HepG2 (cell line): ENCODE results near the gene CYP4F22. TPM values are rescaled to one million over a fixed set of nuclear protein-coding genes. Genes with fewer than 3 reads are reported as not detected.

Experiments used
- ARNTL ChIP-seq: sonication (generic); formaldehyde crosslinking; IDR thresholded peaks from 2 replicates; pipeline ENCODE4 v1.4.0; 2020; ENCODE audit warnings: mild to moderate bottlenecking, missing genetic modification reagents
- FOXJ3 ChIP-seq: sonication (generic); formaldehyde crosslinking; IDR thresholded peaks from 2 replicates; pipeline ENCODE4 v1.4.0; 2020; ENCODE audit warnings: missing genetic modification reagents, mild to moderate bottlenecking, borderline replicate concordance
- FOXK2 ChIP-seq: fragments of 450-650 bp; IDR thresholded peaks from 2 replicates; pipeline ENCODE4 v1.6.1; 2016
- HMG20B ChIP-seq: conservative IDR thresholded peaks from 2 replicates; pipeline ENCODE4 v1.6.1; 2016; ENCODE audit warnings: missing genetic modification reagents, missing compliant biosample characterization
- PPARG ChIP-seq: conservative IDR thresholded peaks from 2 replicates; pipeline ENCODE4 v1.6.1; 2016; ENCODE audit warnings: missing biosample characterization, missing genetic modification reagents
- ZBTB1 ChIP-seq: sonication (generic); formaldehyde crosslinking; IDR thresholded peaks from 2 replicates; pipeline ENCODE4 v1.4.0; 2020; ENCODE audit warnings: missing genetic modification reagents, borderline replicate concordance
- ZNF367 ChIP-seq: sonication (generic); formaldehyde crosslinking; IDR thresholded peaks from 2 replicates; pipeline ENCODE4 v1.4.0; 2020; ENCODE audit warnings: missing genetic modification reagents, borderline replicate concordance
- ZNF572 ChIP-seq: sonication (generic); formaldehyde crosslinking; IDR thresholded peaks from 2 replicates; pipeline ENCODE4 v1.5.1; 2020; ENCODE audit warnings: mild to moderate bottlenecking, missing genetic modification reagents
- ZNF782 ChIP-seq: sonication (generic); formaldehyde crosslinking; IDR thresholded peaks from 2 replicates; pipeline ENCODE4 v1.4.0; 2020; ENCODE audit warnings: missing genetic modification reagents, mild to moderate bottlenecking, borderline replicate concordance
- ZNF816 ChIP-seq: sonication (generic); formaldehyde crosslinking; IDR thresholded peaks from 2 replicates; pipeline ENCODE4 v1.8.0; 2022; ENCODE audit warnings: missing genetic modification reagents, mild to moderate bottlenecking, borderline replicate concordance
- polyA plus RNA-seq, 8 experiments: library from polyadenylated mRNA; depleted of rRNA in 3 of 8; stranded (reverse) in 7 of 8; unstranded in 1 of 8; fragments of >200 nt; fragmentation: Illumina TruSeq in 4 of 8; extraction: Trizol in 4 of 8; gene quantifications; 2 replicates each; pipeline versions ENCODE4 v1.2.1 to v1.2.3, GENCODE V29; 2011 to 2016; ENCODE audit warnings: low read depth in 4 of 8, missing spikeins in 1 of 8, mixed read lengths in 1 of 8; ENCODE audit not compliant: insufficient read depth in 1 of 8
- total RNA-seq, 5 experiments: library from RNA; depleted of rRNA; stranded (reverse); fragments of >200 nt; fragmentation: Illumina TruSeq; extraction: Trizol; gene quantifications; 2 replicates each; pipeline ENCODE4 v1.2.3, GENCODE V29; 2016; ENCODE audit warnings: low read depth in 1 of 5
- TF ChIP-seq, protein P1 (sequence below): sonication (generic); formaldehyde crosslinking; IDR thresholded peaks from 2 replicates; pipeline ENCODE4 v1.4.0; 2020; ENCODE audit warnings: mild to moderate bottlenecking, missing genetic modification reagents
- TF ChIP-seq, protein P2 (sequence below): sonication (generic); formaldehyde crosslinking; IDR thresholded peaks from 2 replicates; pipeline ENCODE4 v1.4.0; 2020; ENCODE audit warnings: missing genetic modification reagents
- TF ChIP-seq, protein P3 (sequence below): sonication (generic); formaldehyde crosslinking; IDR thresholded peaks from 2 replicates; pipeline ENCODE4 v1.5.1; 2020; ENCODE audit warnings: mild to moderate bottlenecking, missing genetic modification reagents, borderline replicate concordance
- TF ChIP-seq, protein P4 (sequence below): IDR thresholded peaks from 2 replicates; pipeline ENCODE4 v1.6.1; 2012; ENCODE audit warnings: low read depth, low read length, improper control_type of control experiment
- TF ChIP-seq, protein P5 (sequence below): sonication (generic); formaldehyde crosslinking; IDR thresholded peaks from 2 replicates; pipeline ENCODE4 v1.5.1; 2020; ENCODE audit warnings: missing genetic modification reagents, mild to moderate bottlenecking, borderline replicate concordance

The CYP4F22 gene
- total and polyA plus RNA-seq, 2 of the 13 experiments (the other 11 are each of a cell fraction or from before 2014, with no cell fraction given): 0.05 TPM; not detected in 1

DNA sequence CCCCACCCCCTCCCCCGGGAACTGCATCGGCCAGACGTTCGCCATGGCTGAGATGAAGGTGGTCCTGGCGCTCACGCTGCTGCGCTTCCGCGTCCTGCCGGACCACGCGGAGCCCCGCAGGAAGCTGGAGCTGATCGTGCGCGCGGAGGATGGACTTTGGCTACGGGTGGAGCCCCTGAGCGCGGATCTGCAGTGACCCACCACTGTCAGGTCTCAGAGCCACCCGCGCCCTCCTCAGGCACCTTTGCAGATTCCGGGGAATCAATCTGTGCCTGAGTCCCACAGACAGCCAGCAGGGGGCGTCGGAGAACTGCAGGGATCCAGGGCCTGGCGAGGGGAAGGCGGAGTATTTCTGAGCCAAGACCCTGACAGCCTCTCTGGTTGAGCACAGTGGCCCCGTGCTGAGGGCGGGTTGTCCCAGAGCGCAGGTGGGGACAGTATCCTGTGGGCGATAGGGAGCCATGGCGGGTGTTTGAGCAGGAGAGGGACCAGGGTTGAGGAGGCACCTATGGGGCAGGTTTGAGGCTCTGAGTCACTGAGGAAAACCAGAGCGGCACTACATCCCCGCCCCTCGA is 76.3 kb downstream of the CYP4F22 start (continued):
- TF ChIP-seq, protein P1, sequence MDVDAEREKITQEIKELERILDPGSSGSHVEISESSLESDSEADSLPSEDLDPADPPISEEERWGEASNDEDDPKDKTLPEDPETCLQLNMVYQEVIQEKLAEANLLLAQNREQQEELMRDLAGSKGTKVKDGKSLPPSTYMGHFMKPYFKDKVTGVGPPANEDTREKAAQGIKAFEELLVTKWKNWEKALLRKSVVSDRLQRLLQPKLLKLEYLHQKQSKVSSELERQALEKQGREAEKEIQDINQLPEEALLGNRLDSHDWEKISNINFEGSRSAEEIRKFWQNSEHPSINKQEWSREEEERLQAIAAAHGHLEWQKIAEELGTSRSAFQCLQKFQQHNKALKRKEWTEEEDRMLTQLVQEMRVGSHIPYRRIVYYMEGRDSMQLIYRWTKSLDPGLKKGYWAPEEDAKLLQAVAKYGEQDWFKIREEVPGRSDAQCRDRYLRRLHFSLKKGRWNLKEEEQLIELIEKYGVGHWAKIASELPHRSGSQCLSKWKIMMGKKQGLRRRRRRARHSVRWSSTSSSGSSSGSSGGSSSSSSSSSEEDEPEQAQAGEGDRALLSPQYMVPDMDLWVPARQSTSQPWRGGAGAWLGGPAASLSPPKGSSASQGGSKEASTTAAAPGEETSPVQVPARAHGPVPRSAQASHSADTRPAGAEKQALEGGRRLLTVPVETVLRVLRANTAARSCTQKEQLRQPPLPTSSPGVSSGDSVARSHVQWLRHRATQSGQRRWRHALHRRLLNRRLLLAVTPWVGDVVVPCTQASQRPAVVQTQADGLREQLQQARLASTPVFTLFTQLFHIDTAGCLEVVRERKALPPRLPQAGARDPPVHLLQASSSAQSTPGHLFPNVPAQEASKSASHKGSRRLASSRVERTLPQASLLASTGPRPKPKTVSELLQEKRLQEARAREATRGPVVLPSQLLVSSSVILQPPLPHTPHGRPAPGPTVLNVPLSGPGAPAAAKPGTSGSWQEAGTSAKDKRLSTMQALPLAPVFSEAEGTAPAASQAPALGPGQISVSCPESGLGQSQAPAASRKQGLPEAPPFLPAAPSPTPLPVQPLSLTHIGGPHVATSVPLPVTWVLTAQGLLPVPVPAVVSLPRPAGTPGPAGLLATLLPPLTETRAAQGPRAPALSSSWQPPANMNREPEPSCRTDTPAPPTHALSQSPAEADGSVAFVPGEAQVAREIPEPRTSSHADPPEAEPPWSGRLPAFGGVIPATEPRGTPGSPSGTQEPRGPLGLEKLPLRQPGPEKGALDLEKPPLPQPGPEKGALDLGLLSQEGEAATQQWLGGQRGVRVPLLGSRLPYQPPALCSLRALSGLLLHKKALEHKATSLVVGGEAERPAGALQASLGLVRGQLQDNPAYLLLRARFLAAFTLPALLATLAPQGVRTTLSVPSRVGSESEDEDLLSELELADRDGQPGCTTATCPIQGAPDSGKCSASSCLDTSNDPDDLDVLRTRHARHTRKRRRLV (CRISPR knock-in tag): no peak
- TF ChIP-seq, protein P2, sequence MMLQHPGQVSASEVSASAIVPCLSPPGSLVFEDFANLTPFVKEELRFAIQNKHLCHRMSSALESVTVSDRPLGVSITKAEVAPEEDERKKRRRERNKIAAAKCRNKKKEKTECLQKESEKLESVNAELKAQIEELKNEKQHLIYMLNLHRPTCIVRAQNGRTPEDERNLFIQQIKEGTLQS (CRISPR knock-in tag): no peak
- TF ChIP-seq, protein P3, sequence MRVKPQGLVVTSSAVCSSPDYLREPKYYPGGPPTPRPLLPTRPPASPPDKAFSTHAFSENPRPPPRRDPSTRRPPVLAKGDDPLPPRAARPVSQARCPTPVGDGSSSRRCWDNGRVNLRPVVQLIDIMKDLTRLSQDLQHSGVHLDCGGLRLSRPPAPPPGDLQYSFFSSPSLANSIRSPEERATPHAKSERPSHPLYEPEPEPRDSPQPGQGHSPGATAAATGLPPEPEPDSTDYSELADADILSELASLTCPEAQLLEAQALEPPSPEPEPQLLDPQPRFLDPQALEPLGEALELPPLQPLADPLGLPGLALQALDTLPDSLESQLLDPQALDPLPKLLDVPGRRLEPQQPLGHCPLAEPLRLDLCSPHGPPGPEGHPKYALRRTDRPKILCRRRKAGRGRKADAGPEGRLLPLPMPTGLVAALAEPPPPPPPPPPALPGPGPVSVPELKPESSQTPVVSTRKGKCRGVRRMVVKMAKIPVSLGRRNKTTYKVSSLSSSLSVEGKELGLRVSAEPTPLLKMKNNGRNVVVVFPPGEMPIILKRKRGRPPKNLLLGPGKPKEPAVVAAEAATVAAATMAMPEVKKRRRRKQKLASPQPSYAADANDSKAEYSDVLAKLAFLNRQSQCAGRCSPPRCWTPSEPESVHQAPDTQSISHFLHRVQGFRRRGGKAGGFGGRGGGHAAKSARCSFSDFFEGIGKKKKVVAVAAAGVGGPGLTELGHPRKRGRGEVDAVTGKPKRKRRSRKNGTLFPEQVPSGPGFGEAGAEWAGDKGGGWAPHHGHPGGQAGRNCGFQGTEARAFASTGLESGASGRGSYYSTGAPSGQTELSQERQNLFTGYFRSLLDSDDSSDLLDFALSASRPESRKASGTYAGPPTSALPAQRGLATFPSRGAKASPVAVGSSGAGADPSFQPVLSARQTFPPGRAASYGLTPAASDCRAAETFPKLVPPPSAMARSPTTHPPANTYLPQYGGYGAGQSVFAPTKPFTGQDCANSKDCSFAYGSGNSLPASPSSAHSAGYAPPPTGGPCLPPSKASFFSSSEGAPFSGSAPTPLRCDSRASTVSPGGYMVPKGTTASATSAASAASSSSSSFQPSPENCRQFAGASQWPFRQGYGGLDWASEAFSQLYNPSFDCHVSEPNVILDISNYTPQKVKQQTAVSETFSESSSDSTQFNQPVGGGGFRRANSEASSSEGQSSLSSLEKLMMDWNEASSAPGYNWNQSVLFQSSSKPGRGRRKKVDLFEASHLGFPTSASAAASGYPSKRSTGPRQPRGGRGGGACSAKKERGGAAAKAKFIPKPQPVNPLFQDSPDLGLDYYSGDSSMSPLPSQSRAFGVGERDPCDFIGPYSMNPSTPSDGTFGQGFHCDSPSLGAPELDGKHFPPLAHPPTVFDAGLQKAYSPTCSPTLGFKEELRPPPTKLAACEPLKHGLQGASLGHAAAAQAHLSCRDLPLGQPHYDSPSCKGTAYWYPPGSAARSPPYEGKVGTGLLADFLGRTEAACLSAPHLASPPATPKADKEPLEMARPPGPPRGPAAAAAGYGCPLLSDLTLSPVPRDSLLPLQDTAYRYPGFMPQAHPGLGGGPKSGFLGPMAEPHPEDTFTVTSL: no peak
- TF ChIP-seq ZBTB1 (CRISPR knock-in tag) (no peak), PPARG (CRISPR knock-in tag) (no peak), HMG20B (CRISPR knock-in tag) (no peak), ARNTL (no peak), ZNF367 (CRISPR knock-in tag) (no peak), FOXJ3 (CRISPR knock-in tag) (no peak), FOXK2 (no peak), ZNF572 (CRISPR knock-in tag) (no peak), ZNF816 (CRISPR knock-in tag) (no peak), ZNF782 (CRISPR knock-in tag) (no peak)
- TF ChIP-seq, protein P4, sequence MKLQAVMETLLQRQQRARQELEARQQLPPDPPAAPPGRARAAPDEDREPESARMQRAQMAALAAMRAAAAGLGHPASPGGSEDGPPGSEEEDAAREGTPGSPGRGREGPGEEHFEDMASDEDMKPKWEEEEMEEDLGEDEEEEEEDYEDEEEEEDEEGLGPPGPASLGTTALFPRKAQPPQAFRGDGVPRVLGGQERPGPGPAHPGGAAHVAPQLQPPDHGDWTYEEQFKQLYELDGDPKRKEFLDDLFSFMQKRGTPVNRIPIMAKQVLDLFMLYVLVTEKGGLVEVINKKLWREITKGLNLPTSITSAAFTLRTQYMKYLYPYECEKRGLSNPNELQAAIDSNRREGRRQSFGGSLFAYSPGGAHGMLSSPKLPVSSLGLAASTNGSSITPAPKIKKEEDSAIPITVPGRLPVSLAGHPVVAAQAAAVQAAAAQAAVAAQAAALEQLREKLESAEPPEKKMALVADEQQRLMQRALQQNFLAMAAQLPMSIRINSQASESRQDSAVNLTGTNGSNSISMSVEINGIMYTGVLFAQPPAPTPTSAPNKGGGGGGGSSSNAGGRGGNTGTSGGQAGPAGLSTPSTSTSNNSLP: no peak
- TF ChIP-seq, protein P5, sequence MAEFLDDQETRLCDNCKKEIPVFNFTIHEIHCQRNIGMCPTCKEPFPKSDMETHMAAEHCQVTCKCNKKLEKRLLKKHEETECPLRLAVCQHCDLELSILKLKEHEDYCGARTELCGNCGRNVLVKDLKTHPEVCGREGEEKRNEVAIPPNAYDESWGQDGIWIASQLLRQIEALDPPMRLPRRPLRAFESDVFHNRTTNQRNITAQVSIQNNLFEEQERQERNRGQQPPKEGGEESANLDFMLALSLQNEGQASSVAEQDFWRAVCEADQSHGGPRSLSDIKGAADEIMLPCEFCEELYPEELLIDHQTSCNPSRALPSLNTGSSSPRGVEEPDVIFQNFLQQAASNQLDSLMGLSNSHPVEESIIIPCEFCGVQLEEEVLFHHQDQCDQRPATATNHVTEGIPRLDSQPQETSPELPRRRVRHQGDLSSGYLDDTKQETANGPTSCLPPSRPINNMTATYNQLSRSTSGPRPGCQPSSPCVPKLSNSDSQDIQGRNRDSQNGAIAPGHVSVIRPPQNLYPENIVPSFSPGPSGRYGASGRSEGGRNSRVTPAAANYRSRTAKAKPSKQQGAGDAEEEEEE (CRISPR knock-in tag): no peak
